CD4-positive, alpha-beta memory T cell (primary cell): ENCODE results near the gene ANKRD28. TPM values are rescaled to one million over a fixed set of nuclear protein-coding genes. Genes with fewer than 3 reads are reported as not detected.
A peak's percentile ranks its signal among the peaks of the same experiment; 100 is the strongest.
"Not testable (repeated sequence)": the region's sequence is repeated elsewhere in the genome, so short reads cannot be mapped to it uniquely, and the experiment has no call there.

Experiments used
- CTCF ChIA-PET: fragments of 350-600 bp; sonication (Branson Sonifier 250); formaldehyde crosslinking; loops from one replicate; lab custom pipeline; 2021; ENCODE audit warnings: inconsistent platforms; ENCODE audit not compliant: partially characterized antibody; lab: Charles Lee
- POLR2A ChIA-PET: fragments of 350-600 bp; sonication (Branson Sonifier 250); formaldehyde crosslinking; loops from one replicate; lab custom pipeline; 2021; ENCODE audit not compliant: partially characterized antibody; lab: Charles Lee
- DNase-seq, 5 donors: peaks; one replicate each; pipeline versions ENCODE4 v3.0.0 to v3.0.0-alpha.2; 2020 to 2022; ENCODE audit warnings: mixed read lengths in 1 of 5
- H3K27ac ChIP-seq: one replicate; pipeline ENCODE4 v1.7.0; 2013; ENCODE audit warnings: low read depth, low read length
- H3K27me3 ChIP-seq: 2 replicates; pipeline ENCODE4 v1.7.0; 2013; ENCODE audit warnings: mild to moderate bottlenecking, low read length, moderate library complexity; ENCODE audit not compliant: insufficient read depth
- H3K36me3 ChIP-seq: 2 replicates; pipeline ENCODE4 v1.7.0; 2013; ENCODE audit warnings: mild to moderate bottlenecking, low read length, moderate library complexity; ENCODE audit not compliant: insufficient read depth
- H3K4me1 ChIP-seq: 2 replicates; pipeline ENCODE4 v1.7.0; 2013; ENCODE audit warnings: mild to moderate bottlenecking, low read length, moderate library complexity; ENCODE audit not compliant: insufficient read depth
- H3K4me3 ChIP-seq, 2 donors: one replicate each; pipeline ENCODE4 v1.7.0; 2013; ENCODE audit warnings: low read length in 2 of 2, mild to moderate bottlenecking in 1 of 2
- H3K9me3 ChIP-seq, 2 donors: one replicate each; pipeline ENCODE4 v1.7.0; 2013; ENCODE audit warnings: low read length in 2 of 2, control low read depth in 1 of 2; ENCODE audit not compliant: control insufficient read depth in 1 of 2
- H3K27ac Mint-ChIP-seq, 7 donors: one replicate each; pipeline ENCODE4 v1.8.0; 2020 to 2021; ENCODE audit warnings: mixed read lengths in 7 of 7, mild to moderate bottlenecking in 6 of 7, inconsistent platforms in 3 of 7, moderate library complexity in 3 of 7
- H3K27me3 Mint-ChIP-seq, 2 donors: one replicate each; pipeline ENCODE4 v1.8.0; 2020 to 2021; ENCODE audit warnings: mixed read lengths in 2 of 2
- H3K36me3 Mint-ChIP-seq, 2 donors: one replicate each; pipeline ENCODE4 v1.8.0; 2020 to 2021; ENCODE audit warnings: mixed read lengths in 2 of 2, inconsistent platforms in 1 of 2, mild to moderate bottlenecking in 1 of 2
- H3K4me1 Mint-ChIP-seq, 4 donors: one replicate each; pipeline ENCODE4 v1.8.0; 2020 to 2021; ENCODE audit warnings: mixed read lengths in 4 of 4, mild to moderate bottlenecking in 1 of 4
- H3K4me3 Mint-ChIP-seq, 8 donors: one replicate each; pipeline ENCODE4 v1.8.0; 2020 to 2021; ENCODE audit warnings: mixed read lengths in 8 of 8, mild to moderate bottlenecking in 7 of 8, moderate library complexity in 6 of 8, inconsistent platforms in 3 of 8
- H3K9me3 Mint-ChIP-seq, 8 donors: one replicate each; pipeline ENCODE4 v1.8.0; 2020 to 2021; ENCODE audit warnings: mixed read lengths in 8 of 8, mild to moderate bottlenecking in 5 of 8, inconsistent platforms in 3 of 8, moderate library complexity in 1 of 8
- intact Hi-C: fragments of 100-400 bp; cut with micrococcal nuclease; formaldehyde crosslinking; loops from one replicate; pipeline ENCODE4 v1.15.1; 2023
- polyA plus RNA-seq, 2 donors: library from polyadenylated mRNA; unstranded; fragments of 300-500 nt; fragmentation: Illumina TruSeq; gene quantifications; one replicate each; pipeline ENCODE4 v1.2.3, GENCODE V29; 2021
- total RNA-seq, 2 experiments: library from RNA; stranded (reverse); gene quantifications; one replicate each; pipeline ENCODE4 v1.2.3, GENCODE V29; 2021

ANKRD28 gene
- total and polyA plus RNA-seq, 4 experiments from 2014 or later: 8.5 to 42.0 (median 27.2) TPM

DNA sequence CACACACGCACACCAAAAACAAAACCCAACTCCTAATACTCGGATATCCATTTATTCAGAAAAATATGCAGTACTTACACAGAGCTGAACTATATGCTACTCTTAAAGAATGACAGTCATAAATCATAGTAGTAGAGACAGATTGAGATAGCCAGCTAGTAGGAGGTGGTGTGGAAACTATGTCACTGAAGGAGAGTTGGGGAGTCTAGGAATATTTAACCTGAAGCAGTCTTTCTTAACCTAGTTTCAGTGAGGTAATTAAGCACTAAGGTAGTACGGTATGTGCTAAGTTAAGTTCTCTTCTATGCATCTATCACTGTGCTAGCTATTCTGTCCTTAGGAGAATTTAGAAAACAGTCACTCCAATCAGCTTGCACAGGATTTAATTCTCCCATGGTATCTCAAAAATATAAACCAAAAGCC, 54.2 kb downstream of the ANKRD28 start:
- H3K36me3 ChIP-seq: no peaks in the 10 kb centered on the region
- intact Hi-C loops: no loop called here
- Mint-ChIP-seq H3K4me1 (peaks cover 35 to 42% (median 39%) of the 10 kb centered on the region in 4 donors), H3K9me3 (peaks cover 0 to 44% (median 26%) of the 10 kb centered on the region in 8 donors), H3K27ac (peak overlapping the region in 5 of 7 donors; percentile 38 to 86 (median 84)), H3K4me3 (no peak overlapping the region), H3K27me3 (no peaks in the 10 kb centered on the region), H3K36me3 (peaks cover 40 to 62% of the 10 kb centered on the region in 2 donors)
- no peak overlapping the region for H3K4me3 ChIP-seq
- H3K4me1 ChIP-seq: peaks cover 29% of the 10 kb centered on the region
- ChIA-PET POLR2A (interaction anchor here (0.6 kb wide), 1 partner anchor 10 kb away, joined by 3 read pairs; no protein-coding TSS in a partner anchor), CTCF (no interaction called here)
- no peak overlapping the region for H3K27ac ChIP-seq
- H3K27me3 ChIP-seq: no peaks in the 10 kb centered on the region
- no peak for DNase-seq
- no peaks in the 10 kb centered on the region for H3K9me3 ChIP-seq

DNA sequence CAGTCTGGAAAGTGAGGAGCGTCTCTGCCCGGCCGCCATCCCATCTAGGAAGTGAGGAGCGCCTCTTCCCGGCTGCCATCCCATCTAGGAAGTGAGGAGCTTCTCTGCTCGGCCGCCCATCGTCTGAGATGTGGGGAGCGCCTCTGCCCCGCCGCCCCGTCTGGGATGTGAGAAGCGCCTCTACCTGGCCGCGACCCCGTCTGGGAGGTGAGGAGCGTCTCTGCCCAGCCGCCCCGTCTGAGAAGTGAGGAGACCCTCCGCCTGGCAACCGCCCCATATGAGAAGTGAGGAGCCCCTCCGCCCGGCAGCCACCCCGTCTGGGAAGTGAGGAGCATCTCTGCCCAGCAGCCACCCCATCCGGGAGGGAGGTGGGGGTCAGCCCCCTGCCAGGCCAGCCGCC, 55.5 kb downstream of the ANKRD28 start:
- H3K4me3 ChIP-seq, POLR2A ChIA-PET, H3K4me3 Mint-ChIP-seq, H3K27me3 Mint-ChIP-seq, H3K27ac Mint-ChIP-seq, H3K9me3 ChIP-seq, H3K27me3 ChIP-seq, H3K27ac ChIP-seq, CTCF ChIA-PET, H3K36me3 ChIP-seq, DNase-seq, intact Hi-C loops: not testable (repeated sequence)
- Mint-ChIP-seq H3K36me3 (peaks cover 42 to 70% of the 10 kb centered on the region in 2 donors), H3K9me3 (peaks cover 0 to 58% (median 31%) of the 10 kb centered on the region in 8 donors), H3K4me1 (peaks cover 25 to 28% (median 27%) of the 10 kb centered on the region in 4 donors)
- peaks cover 22% of the 10 kb centered on the region for H3K4me1 ChIP-seq

DNA sequence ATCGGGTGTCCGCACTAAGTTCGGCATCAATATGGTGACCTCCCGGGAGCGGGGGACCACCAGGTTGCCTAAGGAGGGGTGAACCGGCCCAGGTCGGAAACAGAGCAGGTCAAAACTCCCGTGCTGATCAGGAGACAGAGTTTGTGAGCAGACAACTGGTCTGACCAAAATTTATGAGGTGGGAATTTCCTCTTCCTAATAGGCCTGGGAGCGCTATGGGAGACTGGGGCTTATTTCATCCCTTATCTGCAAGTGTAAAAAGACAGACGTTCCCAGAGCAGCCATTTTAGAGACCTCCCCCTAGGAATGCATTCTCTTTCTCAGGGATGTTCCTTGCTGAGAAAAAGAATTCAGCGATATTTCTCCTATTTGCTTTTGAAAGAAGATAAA, 59.2 kb downstream of the ANKRD28 start:
- DNase-seq, CTCF ChIA-PET, H3K4me1 Mint-ChIP-seq, H3K27me3 ChIP-seq, POLR2A ChIA-PET, H3K27me3 Mint-ChIP-seq, H3K36me3 ChIP-seq, H3K4me3 ChIP-seq, intact Hi-C loops, H3K4me3 Mint-ChIP-seq, H3K4me1 ChIP-seq, H3K27ac ChIP-seq, H3K9me3 ChIP-seq: not testable (repeated sequence)
- Mint-ChIP-seq H3K9me3 (peaks cover 0 to 49% (median 30%) of the 10 kb centered on the region in 8 donors), H3K27ac (peak overlapping the region in 1 of 7 donors; percentile 73), H3K36me3 (peaks cover 58 to 72% of the 10 kb centered on the region in 2 donors)

DNA sequence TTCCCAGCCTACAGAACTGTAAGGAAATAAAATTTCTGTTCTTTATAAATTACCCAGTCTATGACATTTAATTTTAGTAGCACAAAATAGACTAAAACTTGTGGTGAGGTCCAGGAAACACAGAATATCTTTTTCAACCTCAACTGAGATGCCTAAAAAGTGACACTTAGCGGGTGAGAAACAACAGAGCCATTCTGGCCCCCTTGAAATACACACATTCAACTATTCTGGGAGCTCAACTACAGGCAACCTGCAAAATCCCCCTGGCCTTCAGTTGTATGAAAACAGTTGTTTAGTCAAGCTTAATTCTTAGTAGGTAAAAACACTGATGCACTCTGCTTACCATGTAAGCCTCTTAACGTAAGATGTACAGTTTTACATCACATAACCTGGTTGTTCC, 66.8 kb downstream of the ANKRD28 start:
- Histone ChIP-seq H3K36me3 (peaks cover 5% of the 10 kb centered on the region), H3K4me3 (no peak overlapping the region), H3K27ac (no peak overlapping the region), H3K27me3 (no peaks in the 10 kb centered on the region), H3K4me1 (no peaks in the 10 kb centered on the region), H3K9me3 (no peaks in the 10 kb centered on the region)
- no peak for DNase-seq
- CTCF ChIA-PET: no interaction called here
- Mint-ChIP-seq H3K4me3 (no peak overlapping the region), H3K9me3 (no peaks in the 10 kb centered on the region), H3K27me3 (no peaks in the 10 kb centered on the region), H3K36me3 (peaks cover 64% of the 10 kb centered on the region in 2 donors), H3K4me1 (peaks cover 3 to 12% (median 8%) of the 10 kb centered on the region in 4 donors), H3K27ac (no peak overlapping the region)
- intact Hi-C loops: no loop called here
- POLR2A ChIA-PET: interaction anchor here (0.6 kb wide), 2 partner anchors 66 to 524 kb away, joined by 3 read pairs; no protein-coding TSS in a partner anchor

DNA sequence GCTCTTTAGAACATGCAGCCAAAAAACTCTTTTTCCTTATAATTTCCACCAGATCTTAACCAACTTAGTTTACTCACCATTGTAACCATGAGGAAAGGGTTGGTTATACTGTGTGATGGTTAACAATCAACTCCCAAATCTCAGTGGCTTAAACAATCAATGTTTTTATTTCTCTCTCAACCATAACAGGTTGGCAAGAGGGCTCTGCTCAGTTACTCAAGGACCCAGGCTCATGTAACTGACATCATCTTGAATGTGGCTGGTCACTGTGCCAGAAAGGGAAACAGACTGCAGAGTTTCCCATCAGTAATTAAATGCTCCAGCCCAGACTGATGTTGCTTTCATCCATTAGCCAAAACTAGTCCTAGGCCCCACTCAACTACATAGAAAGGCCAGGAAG, 69.0 kb downstream of the ANKRD28 start:
- intact Hi-C loops: no loop called here
- Mint-ChIP-seq H3K27ac (no peak overlapping the region), H3K9me3 (no peaks in the 10 kb centered on the region), H3K4me1 (peaks cover 3 to 14% (median 9%) of the 10 kb centered on the region in 4 donors), H3K36me3 (peaks cover 52 to 63% of the 10 kb centered on the region in 2 donors), H3K4me3 (no peak overlapping the region), H3K27me3 (no peaks in the 10 kb centered on the region)
- Histone ChIP-seq H3K9me3 (no peaks in the 10 kb centered on the region), H3K36me3 (no peaks in the 10 kb centered on the region), H3K27ac (no peak overlapping the region), H3K27me3 (no peaks in the 10 kb centered on the region), H3K4me1 (no peaks in the 10 kb centered on the region), H3K4me3 (no peak overlapping the region)
- CTCF ChIA-PET: interaction anchor here (1.0 kb wide), 1 partner anchor 450 kb away, joined by 3 read pairs; no protein-coding TSS in a partner anchor
- POLR2A ChIA-PET: no interaction called here
- no peak for DNase-seq

DNA sequence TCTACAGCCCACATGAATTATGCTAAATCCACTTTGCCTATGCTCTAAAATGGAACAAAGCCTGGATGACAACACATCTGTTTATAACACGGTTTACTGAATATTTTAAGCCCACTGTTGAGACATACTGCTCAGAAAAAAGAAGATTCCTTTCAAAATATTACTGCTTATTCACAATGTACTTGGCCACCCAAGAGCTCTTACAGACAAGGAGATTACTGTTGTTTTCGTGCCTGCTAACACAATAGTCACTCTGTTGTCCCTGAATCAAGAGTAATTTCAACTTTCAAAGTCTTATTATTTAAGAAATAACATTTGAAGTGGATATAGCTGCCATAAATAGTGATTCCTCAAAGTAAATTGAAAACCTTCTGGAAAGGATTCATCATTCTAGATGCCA, 70.9 kb downstream of the ANKRD28 start:
- Mint-ChIP-seq H3K36me3 (peaks cover 51 to 57% of the 10 kb centered on the region in 2 donors), H3K9me3 (no peaks in the 10 kb centered on the region), H3K27me3 (no peaks in the 10 kb centered on the region), H3K27ac (peak overlapping the region in 3 of 7 donors; percentile 10 to 39 (median 19)), H3K4me1 (peaks cover 3 to 13% (median 9%) of the 10 kb centered on the region in 4 donors), H3K4me3 (no peak overlapping the region)
- Histone ChIP-seq H3K4me3 (no peak overlapping the region), H3K9me3 (no peaks in the 10 kb centered on the region), H3K27ac (no peak overlapping the region), H3K27me3 (no peaks in the 10 kb centered on the region), H3K36me3 (peaks cover 10% of the 10 kb centered on the region), H3K4me1 (no peaks in the 10 kb centered on the region)
- CTCF ChIA-PET: no interaction called here
- POLR2A ChIA-PET: no interaction called here
- no peak for DNase-seq
- intact Hi-C loops: no loop called here

DNA sequence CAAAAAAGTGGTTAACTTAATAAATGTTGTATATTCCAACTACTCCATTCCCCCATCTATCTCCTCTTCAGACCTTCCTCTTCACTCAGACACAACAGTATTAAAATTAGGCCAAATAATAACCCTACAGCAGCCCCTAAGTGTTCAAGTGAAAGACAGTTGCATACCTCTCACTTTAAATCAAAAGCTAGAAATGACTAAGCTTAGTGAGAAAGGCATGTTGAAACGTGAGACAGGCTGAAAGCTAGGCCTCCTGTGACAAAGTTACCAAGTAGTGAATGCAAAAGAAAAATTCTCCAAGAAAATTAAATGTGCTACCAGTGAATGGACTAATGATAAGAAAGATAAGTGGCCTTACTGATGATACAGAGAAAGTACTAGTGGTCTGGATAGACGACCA, 71.7 kb downstream of the ANKRD28 start:
- no peaks in the 10 kb centered on the region for H3K27me3 Mint-ChIP-seq
- H3K36me3 ChIP-seq: peaks cover 16% of the 10 kb centered on the region

More for the DNA sequence above, 71.7 kb downstream of the ANKRD28 start:
- CTCF ChIA-PET: no interaction called here
- H3K4me1 ChIP-seq: no peaks in the 10 kb centered on the region
- no peak for DNase-seq
- H3K27me3 ChIP-seq: no peaks in the 10 kb centered on the region
- no peaks in the 10 kb centered on the region for H3K9me3 ChIP-seq
- H3K4me3 ChIP-seq: no peak overlapping the region
- intact Hi-C loops: no loop called here
- H3K9me3 Mint-ChIP-seq: no peaks in the 10 kb centered on the region
- H3K4me3 Mint-ChIP-seq: no peak overlapping the region
- H3K4me1 Mint-ChIP-seq: peaks cover 3 to 13% (median 9%) of the 10 kb centered on the region in 4 donors
- no peak overlapping the region for H3K27ac ChIP-seq
- POLR2A ChIA-PET: no interaction called here
- peak overlapping the region in 3 of 7 donors; percentile 44 to 61 (median 51) for H3K27ac Mint-ChIP-seq
- peaks cover 47 to 55% of the 10 kb centered on the region in 2 donors for H3K36me3 Mint-ChIP-seq
